Peyer's patch (tissue), 4 donors: Measurements from ENCODE around the gene TMEM87A.

Source experiments
- CTCF ChIP-seq, 6 experiments: fragments of 450-650 bp in 4 of 6; fragments of 200-600 bp in 2 of 6; sonication (generic) in 1 of 6; IDR thresholded peaks; one replicate each; pipeline ENCODE4 v1.5.1; 2017 to 2019; ENCODE audit warnings: antibody characterized with exemption in 6 of 6, mild to moderate bottlenecking in 3 of 6, moderate library complexity in 1 of 6
- POLR2A ChIP-seq, 2 donors: fragments of 450-650 bp; IDR thresholded peaks; one replicate each; pipeline ENCODE4 v1.5.1; 2017; ENCODE audit warnings: antibody characterized with exemption in 2 of 2, mild to moderate bottlenecking in 2 of 2, moderate library complexity in 2 of 2

- TF ChIP-seq CTCF (IDR thresholded peaks at IDR 0.05), result no peak
- no peak for TF ChIP-seq POLR2A (IDR thresholded peaks at IDR 0.05)
These were observed 88.5 kb downstream of the TMEM87A start for GRCh38 chr15:42184736-42185135.
